ENCODE data around the gene CRACR2B. TPM values are rescaled to one million over a fixed set of nuclear protein-coding genes. Genes with fewer than 3 reads are reported as not detected.

The CRACR2B gene
- total and polyA plus RNA-seq, 2 of the 13 experiments (the other 11 are each of a cell fraction or from before 2014, with no cell fraction given) = 14.9 to 21.0 TPM

GRCh38 chr11:833114-833791, 5.5 kb downstream of the CRACR2B start (continued):
- TF ChIP-seq ZNF646 (CRISPR knock-in tag; IDR thresholded peaks at IDR 0.05) (no peak), FOXM1 (CRISPR knock-in tag; IDR thresholded peaks at IDR 0.05) (no peak), YEATS4 (CRISPR knock-in tag; IDR thresholded peaks at IDR 0.05; ENCODE audit: borderline replicate concordance) (no peak), ZNF776 (CRISPR knock-in tag; IDR thresholded peaks at IDR 0.05) (peak; percentile 27; the same call in 1 of the 2 replicates), ZNF687 (CRISPR knock-in tag; IDR thresholded peaks at IDR 0.05) (peak; percentile 60; the same call in 1 of the 2 replicates), ZBTB40 (IDR thresholded peaks at IDR 0.05) (no peak), ZBTB40 (CRISPR knock-in tag; IDR thresholded peaks at IDR 0.05) (no peak), ATAD3A (CRISPR knock-in tag; IDR thresholded peaks at IDR 0.05) (no peak)

Measured in HepG2 (cell line).